GM21619 (cell line): ENCODE results near the gene DOCK9.
"Not testable (repeated sequence)": the region's sequence is repeated elsewhere in the genome, so short reads cannot be mapped to it uniquely, and the experiment has no call there.

Experiments used
- ATAC-seq: cut with Tn5 transposase; IDR thresholded peaks from one replicate; pipeline ENCODE4 v1.9.1; 2021; ENCODE audit not compliant: unreplicated experiment

The DOCK9 gene

GRCh38 chr13:98781045-98781444, 196.8 kb downstream of the DOCK9 start:
- ATAC-seq: no peak

DNA sequence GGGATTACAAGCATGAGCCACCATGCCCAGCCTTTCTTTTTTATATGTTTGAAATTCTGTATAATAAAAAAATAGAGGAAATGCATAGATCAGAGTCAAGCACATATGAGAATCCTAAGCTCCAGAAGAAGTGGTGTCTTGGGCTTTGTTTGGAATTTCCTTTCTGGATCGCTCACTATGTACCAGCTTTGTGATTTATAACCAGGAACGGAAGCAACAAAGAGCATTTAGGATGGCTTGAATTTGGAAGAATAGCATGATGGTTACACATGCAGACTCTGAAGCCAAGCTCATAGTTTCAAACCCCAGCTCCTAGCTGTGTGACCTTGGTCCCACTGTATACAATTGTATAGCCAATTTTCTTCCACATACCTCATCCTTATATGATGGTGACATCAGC, 197.4 kb downstream of the DOCK9 start:
- no peak for ATAC-seq

GRCh38 chr13:98779695-98780094, 198.2 kb downstream of the DOCK9 start:
- no peak for ATAC-seq

- no peak for ATAC-seq
Observed at GRCh38 chr13:98778749-98779148, 199.1 kb downstream of the DOCK9 start.

DNA sequence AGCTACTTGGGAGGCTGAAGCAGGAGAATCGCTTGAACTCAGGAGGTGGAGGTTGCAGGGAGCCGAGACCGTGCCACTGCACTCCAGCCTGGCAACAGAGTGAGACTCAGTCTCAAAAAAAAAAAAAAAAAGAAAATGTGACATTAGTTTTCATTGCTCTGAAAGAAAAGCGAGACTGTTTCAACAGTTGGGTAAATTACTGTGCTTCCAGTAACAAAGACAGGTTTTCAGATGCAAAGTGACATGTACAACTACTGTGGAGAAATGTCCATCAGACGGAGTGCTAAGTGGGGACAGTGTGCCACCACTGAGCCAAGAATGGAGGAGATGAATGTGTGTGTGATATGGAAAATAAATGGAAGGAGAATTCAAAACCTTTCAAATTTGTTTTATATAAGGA, 201.2 kb downstream of the DOCK9 start:
- ATAC-seq: no peak

DNA sequence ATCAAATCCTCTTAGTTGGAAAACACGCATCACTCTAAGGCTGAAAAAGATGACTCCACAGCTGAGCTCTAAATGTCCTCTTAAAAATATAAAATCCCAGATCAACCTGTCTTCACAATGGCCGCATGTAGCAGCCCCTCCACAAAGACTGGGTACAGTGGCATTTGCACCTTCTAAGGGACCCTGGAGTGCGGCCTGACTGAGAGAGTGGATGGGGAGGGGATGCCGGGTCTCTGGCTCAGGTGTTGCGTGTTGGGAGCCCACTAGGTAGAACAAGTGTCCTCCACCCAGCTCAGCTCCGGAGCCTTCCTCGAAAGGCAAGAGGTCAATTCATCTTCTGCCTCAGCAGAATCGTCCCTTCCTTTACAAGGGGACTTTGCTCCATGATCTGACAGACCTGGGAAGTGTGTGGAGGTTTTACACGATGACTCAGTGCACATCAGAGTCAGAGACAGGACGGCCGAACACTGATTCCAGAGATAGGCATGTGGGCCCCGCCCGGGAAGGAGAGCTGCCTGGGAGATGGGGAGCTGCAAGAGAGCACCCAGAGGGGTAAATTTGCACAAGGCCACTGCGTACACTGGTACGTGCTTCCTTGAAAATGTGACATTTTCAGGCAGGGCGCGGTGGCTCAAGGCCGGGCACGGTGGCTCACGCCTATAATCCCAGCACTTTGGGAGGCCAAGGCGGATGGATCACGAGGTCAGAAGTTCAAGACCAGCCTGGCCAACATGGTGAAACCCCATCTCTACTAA, 201.8 kb downstream of the DOCK9 start:
- ATAC-seq: no peak

DNA sequence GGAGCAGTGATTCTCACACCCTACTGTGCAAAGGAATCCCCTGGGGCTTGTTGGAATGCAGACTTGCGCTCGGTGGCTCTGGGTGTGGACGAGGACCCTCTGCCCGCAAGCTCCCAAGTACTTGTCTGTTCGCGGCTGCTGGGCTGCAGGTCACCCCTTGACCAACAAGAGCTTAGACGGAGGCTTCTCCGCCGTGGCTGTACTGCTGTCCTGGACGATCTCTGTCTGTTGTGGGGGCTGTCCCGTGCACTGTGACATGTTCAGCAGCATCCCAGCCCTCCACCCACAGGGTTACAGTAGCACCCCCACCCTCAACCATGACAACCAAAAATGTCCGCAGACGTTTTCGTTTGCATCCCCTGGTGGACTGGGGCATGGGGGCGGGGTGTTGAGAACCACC, 202.5 kb downstream of the DOCK9 start:
- ATAC-seq: no peak

DNA sequence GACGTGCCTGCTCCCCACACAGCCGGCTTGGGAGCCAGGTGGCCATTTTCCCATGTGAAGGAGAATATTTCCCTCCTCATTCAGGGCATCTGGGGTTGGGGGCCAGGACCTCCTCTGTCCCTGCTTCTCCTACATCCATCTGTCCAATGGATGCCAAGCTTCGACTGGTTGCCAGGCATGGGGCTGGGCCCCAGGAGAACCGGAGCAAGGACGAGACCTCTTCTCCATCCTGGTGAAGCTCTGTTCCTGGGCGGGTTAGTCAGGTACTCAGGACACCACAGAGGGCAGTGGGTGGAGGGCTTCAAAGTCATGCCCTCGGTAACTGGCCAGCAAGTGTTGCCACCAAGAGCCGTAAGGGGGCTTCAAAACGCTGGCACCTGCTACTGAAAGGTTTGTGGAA, 203.1 kb downstream of the DOCK9 start:
- no peak for ATAC-seq

DNA sequence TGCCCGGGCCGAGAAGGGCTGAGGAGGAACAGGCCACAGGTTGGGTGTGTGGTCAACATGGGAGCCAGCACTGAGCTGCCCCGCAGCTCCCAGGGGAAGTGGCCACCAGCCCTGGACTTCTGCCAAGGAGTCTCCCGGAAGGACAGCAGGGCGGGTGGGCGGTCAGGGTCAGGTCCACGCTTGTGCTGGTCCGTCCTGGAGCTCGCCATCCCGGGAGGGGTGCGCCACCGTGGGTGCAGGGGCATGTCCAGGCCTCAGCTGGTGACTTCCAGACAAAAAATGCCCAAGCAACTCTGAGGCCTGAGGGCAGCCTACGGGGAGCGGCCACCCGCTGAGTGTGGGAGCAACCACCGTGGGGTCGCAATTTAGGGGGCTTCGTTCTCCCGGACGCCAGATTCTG, 203.9 kb downstream of the DOCK9 start:
- ATAC-seq: no peak

GRCh38 chr13:98772794-98773452, 204.9 kb downstream of the DOCK9 start:
- no peak for ATAC-seq

- no peak for ATAC-seq
Observed at GRCh38 chr13:98771838-98772611, 205.8 kb downstream of the DOCK9 start.

GRCh38 chr13:98769736-98770135, 208.1 kb downstream of the DOCK9 start:
- ATAC-seq: no peak

GRCh38 chr13:98768522-98768921, 209.3 kb downstream of the DOCK9 start:
- no peak for ATAC-seq

GRCh38 chr13:98766697-98767096, 211.2 kb downstream of the DOCK9 start:
- no peak for ATAC-seq

DNA sequence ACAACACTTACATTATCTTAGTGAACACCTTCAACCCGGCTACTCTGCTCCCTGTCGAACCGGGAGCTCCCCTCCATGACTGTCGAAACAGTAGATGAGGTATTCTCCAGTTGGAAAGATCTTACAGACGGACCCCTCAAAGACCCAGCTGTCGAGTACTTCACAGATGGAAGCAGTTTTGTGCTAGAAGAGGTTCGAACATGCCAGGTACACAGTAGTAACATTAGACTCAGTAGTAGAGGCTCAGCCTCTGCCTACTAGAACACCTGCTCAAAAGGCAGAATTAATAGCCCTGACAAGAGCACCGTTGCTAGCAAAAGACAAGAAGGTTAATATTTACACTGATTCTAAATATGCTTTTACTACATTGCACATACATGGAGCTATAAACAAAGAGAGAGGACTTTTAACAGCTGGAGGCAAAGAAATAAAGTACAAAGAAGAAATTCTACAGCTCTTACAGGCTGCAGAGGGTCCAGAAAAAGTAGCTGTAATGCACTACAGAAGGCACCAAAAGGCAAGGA, 211.8 kb downstream of the DOCK9 start:
- ATAC-seq: no peak

GRCh38 chr13:98761986-98762616, 215.8 kb downstream of the DOCK9 start:
- ATAC-seq: peak; percentile 28

DNA sequence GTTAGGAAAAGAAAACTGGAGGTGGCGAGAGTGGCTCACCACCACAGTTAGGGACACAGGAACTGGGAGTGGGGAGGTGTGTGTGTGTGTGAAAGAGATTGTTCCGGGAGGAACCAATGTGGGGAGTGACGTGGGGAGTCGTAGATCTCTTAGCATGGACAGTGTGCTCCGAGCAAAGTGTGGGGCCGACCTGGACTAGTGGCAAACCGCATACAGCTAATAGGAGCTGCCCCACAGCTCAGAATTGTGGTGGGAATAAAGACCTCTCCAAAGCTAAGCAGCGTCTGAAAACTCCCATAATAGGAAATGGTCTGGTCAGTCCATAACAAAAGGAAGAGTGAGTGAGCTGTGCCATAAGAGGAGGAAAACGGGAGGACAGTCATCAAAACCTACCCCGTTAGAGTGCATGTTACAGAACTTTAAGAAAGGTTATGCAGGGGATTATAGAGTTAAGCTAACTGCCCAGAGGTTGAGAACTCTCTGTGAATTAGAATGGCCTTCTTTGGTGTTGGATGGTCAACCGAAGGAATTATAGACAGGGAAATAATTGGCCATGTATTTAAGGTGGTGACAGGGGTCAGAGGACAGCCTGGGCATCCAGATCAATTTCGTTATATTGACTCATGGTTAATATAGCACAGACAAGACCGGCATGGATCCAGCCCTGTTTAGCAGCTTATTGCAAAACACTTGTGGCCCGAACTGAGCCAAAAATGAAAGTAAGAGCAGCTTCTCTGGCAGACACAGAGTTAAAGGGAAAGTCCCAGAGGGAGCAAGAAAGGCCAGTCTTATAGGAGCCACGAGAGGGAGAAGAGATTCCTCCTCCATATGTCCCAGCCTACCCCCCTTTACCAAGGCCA, 216.5 kb downstream of the DOCK9 start:
- ATAC-seq: peak; percentile 87

DNA sequence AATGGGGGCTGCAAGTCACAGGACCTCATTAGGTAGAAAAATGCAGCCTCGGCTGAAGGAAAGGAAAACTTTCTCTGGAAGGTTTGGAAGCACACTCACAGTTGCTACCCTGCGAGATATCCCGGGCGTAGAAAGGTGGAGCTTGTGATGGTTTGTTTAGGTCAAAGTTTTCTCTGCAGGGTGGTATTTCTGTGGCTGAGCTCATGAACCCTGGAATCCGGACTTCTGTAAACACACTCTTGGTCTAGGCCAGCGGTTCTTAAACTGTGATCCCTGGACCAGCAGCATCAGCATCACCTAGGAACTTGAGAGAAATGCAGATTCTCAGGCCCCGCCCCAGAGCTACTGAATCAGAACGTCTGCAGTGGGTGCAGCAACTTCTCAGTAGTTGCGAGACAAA, 222.1 kb downstream of the DOCK9 start:
- no peak for ATAC-seq

- no peak for ATAC-seq
Observed at GRCh38 chr13:98755116-98755515, 222.7 kb downstream of the DOCK9 start.

DNA sequence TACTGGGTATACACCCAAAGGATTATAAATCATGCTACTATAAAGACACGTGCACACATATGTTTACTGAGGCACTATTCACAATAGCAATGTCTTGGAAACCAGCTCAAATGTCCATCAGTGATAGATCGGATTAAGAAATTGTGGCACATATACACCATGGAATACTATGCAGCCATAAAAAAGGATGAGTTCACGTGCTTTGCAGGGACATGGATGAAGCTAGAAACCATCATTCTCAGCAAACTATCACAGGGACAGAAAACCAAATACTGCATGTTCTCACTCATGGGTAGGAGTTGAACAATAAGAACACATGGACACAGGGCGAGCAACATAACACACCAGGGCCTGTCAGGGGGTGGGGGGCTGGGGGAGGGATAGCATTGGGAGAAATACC, 223.4 kb downstream of the DOCK9 start:
- ATAC-seq: not testable (repeated sequence)
